ENCODE data around the gene ABCA6.
"Not testable (repeated sequence)": the region's sequence is repeated elsewhere in the genome, so short reads cannot be mapped to it uniquely, and the experiment has no call there.

DNA sequence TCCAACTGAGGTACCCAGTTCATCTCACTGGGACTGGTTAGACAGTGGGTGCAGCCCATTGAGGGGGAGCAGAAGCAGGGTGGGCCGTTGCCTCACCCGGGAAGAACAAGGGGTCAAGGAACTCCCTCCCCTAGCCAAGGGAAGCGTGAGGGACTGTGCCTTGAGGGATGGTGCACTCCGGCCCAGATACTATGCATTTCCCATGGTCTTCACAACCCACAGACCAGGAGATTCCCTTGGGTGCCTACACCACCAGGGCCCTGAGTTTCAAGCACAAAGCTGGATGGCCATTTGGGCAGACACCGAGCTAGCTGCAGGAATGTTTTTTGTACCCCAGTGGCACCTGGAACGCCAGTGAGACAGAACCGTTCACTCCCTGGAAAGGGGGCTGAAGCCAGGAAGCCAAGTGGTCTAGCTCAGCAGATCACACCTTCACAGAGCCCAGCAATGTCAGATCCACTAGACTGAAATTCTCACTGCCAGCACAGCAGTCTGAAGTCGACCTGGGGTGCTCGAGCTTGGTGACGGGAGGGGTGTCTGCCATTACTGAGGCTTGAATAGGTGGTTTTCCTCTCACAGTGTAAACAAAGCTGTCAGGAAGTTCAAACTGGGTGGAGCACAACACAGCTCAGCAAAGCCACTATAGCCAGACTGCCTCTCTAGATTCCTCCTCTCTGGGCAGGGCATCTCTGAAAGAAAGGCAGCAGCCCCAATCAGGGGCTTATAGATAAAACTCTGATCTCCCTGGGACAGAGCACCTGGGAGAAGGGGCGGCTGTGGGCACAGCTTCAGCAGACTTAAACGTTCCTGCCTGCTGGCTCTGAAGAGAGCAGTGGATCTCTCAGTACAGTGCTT is 71.1 kb downstream of the ABCA6 start:
- TF ChIP-seq, protein P1, sequence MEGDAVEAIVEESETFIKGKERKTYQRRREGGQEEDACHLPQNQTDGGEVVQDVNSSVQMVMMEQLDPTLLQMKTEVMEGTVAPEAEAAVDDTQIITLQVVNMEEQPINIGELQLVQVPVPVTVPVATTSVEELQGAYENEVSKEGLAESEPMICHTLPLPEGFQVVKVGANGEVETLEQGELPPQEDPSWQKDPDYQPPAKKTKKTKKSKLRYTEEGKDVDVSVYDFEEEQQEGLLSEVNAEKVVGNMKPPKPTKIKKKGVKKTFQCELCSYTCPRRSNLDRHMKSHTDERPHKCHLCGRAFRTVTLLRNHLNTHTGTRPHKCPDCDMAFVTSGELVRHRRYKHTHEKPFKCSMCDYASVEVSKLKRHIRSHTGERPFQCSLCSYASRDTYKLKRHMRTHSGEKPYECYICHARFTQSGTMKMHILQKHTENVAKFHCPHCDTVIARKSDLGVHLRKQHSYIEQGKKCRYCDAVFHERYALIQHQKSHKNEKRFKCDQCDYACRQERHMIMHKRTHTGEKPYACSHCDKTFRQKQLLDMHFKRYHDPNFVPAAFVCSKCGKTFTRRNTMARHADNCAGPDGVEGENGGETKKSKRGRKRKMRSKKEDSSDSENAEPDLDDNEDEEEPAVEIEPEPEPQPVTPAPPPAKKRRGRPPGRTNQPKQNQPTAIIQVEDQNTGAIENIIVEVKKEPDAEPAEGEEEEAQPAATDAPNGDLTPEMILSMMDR (conservative IDR thresholded peaks at IDR 0.05; ENCODE audit: low read depth, low read length) = not testable (repeated sequence)
- not testable (repeated sequence) for TF ChIP-seq EZH2phosphoT487 (IDR thresholded peaks at IDR 0.05; ENCODE audit: borderline replicate concordance, low read length)

All from PC-3 (cell line).